ENCODE results near the gene RELT. TPM values are rescaled to one million over a fixed set of nuclear protein-coding genes. Genes with fewer than 3 reads are reported as not detected.
A peak's percentile ranks its signal among the peaks of the same experiment; 100 is the strongest.

Gene RELT
- total and polyA plus RNA-seq, 2 experiments from 2014 or later: 9.3 to 18.7 TPM

DNA sequence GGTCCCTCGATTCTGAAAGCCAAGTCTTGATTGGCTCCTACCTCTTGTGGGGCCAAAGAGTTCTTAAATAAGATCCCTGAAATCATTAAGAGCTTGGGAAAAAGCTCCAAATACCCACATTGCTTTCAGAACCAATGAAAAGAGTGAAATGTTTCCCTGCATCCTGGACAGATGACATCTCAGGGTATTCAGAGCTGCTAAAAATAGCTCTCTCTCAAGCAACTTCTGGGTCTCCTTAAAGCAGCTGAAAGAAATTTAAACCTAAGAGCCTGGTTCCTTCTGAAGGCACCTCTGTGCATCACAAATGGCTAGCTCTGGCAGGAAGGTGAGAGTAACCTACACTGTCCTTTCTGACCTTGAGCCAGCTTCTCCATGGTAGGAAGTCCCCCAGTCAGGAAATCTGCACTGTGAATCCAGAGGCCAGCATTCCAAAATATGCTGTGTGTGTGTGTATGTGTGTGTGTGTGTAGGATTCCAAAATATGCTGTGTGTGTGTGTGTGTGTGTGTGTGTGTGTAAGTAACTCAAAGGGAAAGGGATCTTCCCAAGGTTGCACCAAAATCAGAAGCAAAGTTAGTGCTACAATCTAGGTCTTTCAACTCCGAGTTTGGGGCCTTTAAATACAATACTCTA lies 50.1 kb downstream of the RELT start:
- Histone ChIP-seq H3K4me3 (no peak overlapping the region), H3K36me3 (no peaks in the 10 kb centered on the region), H3K27ac (peak overlapping the region; percentile 83), H3K27me3 (no peaks in the 10 kb centered on the region), H3K9me3 (ENCODE audit: low read depth) (no peaks in the 10 kb centered on the region), H3K4me1 (ENCODE audit: low read depth) (peaks cover 34% of the 10 kb centered on the region)
- TF ChIP-seq, protein P1, sequence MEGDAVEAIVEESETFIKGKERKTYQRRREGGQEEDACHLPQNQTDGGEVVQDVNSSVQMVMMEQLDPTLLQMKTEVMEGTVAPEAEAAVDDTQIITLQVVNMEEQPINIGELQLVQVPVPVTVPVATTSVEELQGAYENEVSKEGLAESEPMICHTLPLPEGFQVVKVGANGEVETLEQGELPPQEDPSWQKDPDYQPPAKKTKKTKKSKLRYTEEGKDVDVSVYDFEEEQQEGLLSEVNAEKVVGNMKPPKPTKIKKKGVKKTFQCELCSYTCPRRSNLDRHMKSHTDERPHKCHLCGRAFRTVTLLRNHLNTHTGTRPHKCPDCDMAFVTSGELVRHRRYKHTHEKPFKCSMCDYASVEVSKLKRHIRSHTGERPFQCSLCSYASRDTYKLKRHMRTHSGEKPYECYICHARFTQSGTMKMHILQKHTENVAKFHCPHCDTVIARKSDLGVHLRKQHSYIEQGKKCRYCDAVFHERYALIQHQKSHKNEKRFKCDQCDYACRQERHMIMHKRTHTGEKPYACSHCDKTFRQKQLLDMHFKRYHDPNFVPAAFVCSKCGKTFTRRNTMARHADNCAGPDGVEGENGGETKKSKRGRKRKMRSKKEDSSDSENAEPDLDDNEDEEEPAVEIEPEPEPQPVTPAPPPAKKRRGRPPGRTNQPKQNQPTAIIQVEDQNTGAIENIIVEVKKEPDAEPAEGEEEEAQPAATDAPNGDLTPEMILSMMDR (IDR thresholded peaks at IDR 0.05; ENCODE audit: low read depth, low read length): no peak
- peak; percentile 47 to 53 for DNase-seq (ENCODE audit: low read depth in 1 of 2, low spot score in 1 of 2)

DNA sequence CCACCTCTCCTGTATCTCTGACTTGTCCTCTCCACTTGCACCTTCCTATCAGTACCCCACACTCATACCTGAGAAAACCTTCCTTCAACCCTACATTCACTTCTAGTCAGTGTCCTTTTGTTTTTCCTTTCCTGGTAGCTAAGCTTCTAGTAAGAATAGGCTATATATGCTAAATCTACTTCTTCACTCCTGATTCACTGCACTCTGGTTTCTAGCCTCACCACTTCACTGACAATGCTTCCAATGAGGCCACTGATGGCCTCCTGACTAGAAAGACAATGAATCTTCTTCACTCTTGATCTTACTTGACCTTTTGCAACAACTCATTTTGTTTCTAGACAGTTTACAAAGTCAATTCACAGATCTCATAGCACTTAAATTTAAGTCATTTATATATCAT lies 52.0 kb downstream of the RELT start:
- H3K27ac ChIP-seq: no peak overlapping the region
- H3K36me3 ChIP-seq: no peaks in the 10 kb centered on the region
- no peaks in the 10 kb centered on the region for H3K9me3 ChIP-seq (ENCODE audit: low read depth)
- no peak overlapping the region for H3K4me3 ChIP-seq
- no peaks in the 10 kb centered on the region for H3K27me3 ChIP-seq
- no peak for DNase-seq (ENCODE audit: low read depth in 1 of 2, low spot score in 1 of 2)
- TF ChIP-seq, protein P1 (IDR thresholded peaks at IDR 0.05; ENCODE audit: low read depth, low read length): no peak
- peaks cover 28% of the 10 kb centered on the region for H3K4me1 ChIP-seq (ENCODE audit: low read depth)

DNA sequence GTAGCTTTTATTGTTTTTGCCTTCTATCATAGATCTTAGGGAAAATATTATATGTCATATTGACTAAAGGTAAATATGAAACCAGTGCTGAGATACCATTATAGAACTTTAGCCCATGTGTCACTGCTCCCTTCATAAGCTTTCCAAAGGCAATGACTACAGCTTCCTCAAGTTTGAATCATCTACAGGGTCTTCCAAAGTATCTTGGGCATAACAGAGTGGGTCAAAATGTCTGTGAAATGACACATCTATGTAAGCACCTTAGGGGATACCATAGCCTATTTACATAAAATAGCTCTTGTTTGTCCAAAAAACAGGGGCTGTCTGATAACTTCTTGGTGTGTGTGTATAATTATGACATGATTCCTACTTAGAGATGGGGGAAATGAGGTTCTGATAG lies 52.5 kb downstream of the RELT start:
- H3K27me3 ChIP-seq: no peaks in the 10 kb centered on the region
- H3K9me3 ChIP-seq (ENCODE audit: low read depth): no peaks in the 10 kb centered on the region
- no peak overlapping the region for H3K4me3 ChIP-seq
- TF ChIP-seq, protein P1 (IDR thresholded peaks at IDR 0.05; ENCODE audit: low read depth, low read length): no peak
- no peak for DNase-seq (ENCODE audit: low read depth in 1 of 2, low spot score in 1 of 2)
- H3K4me1 ChIP-seq (ENCODE audit: low read depth): peaks cover 28% of the 10 kb centered on the region
- no peaks in the 10 kb centered on the region for H3K36me3 ChIP-seq
- H3K27ac ChIP-seq: no peak overlapping the region

DNA sequence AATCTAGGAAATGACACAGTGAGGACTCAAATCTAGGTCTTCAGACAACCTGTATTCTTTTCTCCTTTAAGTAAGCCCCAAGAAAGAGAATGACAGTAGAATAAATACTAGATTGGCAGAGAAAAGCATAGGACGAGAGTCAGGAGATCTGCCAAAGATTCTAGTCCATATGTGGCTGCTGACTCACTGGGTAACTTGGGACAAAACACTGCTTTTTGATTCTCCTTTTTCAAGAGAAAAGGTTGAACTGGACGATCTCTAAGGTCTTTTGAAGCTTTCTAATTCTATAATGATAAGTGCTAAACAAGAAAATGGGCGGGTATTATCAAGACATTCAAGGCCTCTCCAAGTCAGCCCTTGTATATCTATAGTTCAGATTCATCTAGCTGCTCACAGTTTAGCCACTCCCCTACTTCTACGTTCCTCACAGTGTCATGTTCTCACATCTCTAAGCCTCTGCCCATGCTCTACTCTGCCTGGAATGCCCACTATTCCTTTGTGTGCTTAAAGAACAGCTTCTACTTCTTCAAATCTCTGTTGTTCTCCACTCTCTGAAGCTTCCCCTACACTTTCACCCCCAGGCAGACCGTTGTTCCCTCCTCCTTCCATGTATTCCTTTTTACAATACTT lies 53.0 kb downstream of the RELT start:
- TF ChIP-seq, protein P1 (IDR thresholded peaks at IDR 0.05; ENCODE audit: low read depth, low read length): no peak
- H3K4me3 ChIP-seq: no peak overlapping the region
- peak; percentile 27 to 60 for DNase-seq (ENCODE audit: low read depth in 1 of 2, low spot score in 1 of 2)
- peaks cover 28% of the 10 kb centered on the region for H3K4me1 ChIP-seq (ENCODE audit: low read depth)
- H3K36me3 ChIP-seq: no peaks in the 10 kb centered on the region
- no peaks in the 10 kb centered on the region for H3K9me3 ChIP-seq (ENCODE audit: low read depth)
- H3K27ac ChIP-seq: no peak overlapping the region
- H3K27me3 ChIP-seq: no peaks in the 10 kb centered on the region

DNA sequence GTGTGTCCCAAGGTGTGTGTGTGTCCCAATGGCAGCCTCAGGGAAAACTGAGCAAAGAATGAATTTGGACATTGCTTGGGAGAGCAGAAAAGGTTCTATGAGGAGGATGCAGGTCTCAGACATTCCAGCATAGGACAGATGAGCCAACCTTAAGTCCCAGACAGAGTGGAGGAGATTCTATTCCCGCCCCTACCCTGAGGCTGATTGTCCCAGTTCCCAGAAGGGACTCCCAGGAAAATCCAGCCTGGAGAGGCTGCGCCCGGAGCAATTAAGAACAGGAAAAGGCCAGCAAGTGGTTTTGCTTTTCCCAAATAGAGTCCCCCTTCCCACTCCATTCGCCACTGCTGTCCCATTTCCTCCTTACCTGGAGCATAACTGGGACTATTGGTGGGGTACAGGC lies 54.1 kb downstream of the RELT start:
- no peak overlapping the region for H3K27ac ChIP-seq
- DNase-seq (ENCODE audit: low read depth in 1 of 2, low spot score in 1 of 2): no peak

More for the DNA sequence above, 54.1 kb downstream of the RELT start:
- H3K27me3 ChIP-seq: no peaks in the 10 kb centered on the region
- no peaks in the 10 kb centered on the region for H3K36me3 ChIP-seq
- no peak overlapping the region for H3K4me3 ChIP-seq
- H3K4me1 ChIP-seq (ENCODE audit: low read depth): peaks cover 28% of the 10 kb centered on the region
- H3K9me3 ChIP-seq (ENCODE audit: low read depth): no peaks in the 10 kb centered on the region
- TF ChIP-seq, protein P1 (IDR thresholded peaks at IDR 0.05; ENCODE audit: low read depth, low read length): no peak
